Body of pancreas (tissue), 4 donors: ENCODE data around the gene CRYGN. TPM values are rescaled to one million over a fixed set of nuclear protein-coding genes. Genes with fewer than 3 reads are reported as not detected.

ENCODE experiments used
- ATAC-seq: fragments of 150-250 bp; one replicate; pipeline ENCODE4 v1.9.1; 2016
- DNase-seq, 4 donors: peaks; one replicate each; pipeline ENCODE4 v3.0.0-alpha.2; 2019
- H3K27ac ChIP-seq, 4 donors: fragments of 200-600 bp; sonication (generic); 1 replicate in 3 of 4; 2 replicates in 1 of 4; pipeline versions ENCODE4 v1.5.1 to v1.6.1; 2016 to 2019; ENCODE audit warnings: mild to moderate bottlenecking in 1 of 4, mixed read lengths in 1 of 4, moderate library complexity in 1 of 4
- H3K27me3 ChIP-seq, 2 donors: fragments of 200-600 bp; sonication (generic); one replicate each; pipeline ENCODE4 v1.6.0; 2016; ENCODE audit warnings: mild to moderate bottlenecking in 1 of 2
- H3K36me3 ChIP-seq, 2 donors: fragments of 200-600 bp; sonication (generic); replicated peaks in 1 of 2; 2 replicates each; pipeline ENCODE4 v1.5.1; 2016; ENCODE audit warnings: low read depth in 2 of 2; ENCODE audit not compliant: insufficient read depth in 1 of 2
- H3K4me1 ChIP-seq: fragments of 200-600 bp; sonication (generic); one replicate; pipeline ENCODE4 v1.6.0; 2016
- H3K4me3 ChIP-seq, 2 donors: fragments of 200-600 bp; sonication (generic); 1 replicate in 1 of 2; 2 replicates in 1 of 2; pipeline ENCODE4 v1.5.1; 2016 to 2019
- H3K9me3 ChIP-seq, 3 donors: fragments of 200-600 bp; sonication (generic); 1 replicate in 2 of 3; 2 replicates in 1 of 3; pipeline ENCODE4 v1.5.1; 2016
- CTCF ChIP-seq, 7 experiments: fragments of 450-650 bp in 4 of 7; fragments of 200-600 bp in 3 of 7; sonication (generic) in 3 of 7; IDR thresholded peaks; one replicate each; pipeline ENCODE4 v1.5.1; 2016 to 2019; ENCODE audit warnings: antibody characterized with exemption in 7 of 7
- POLR2A ChIP-seq, 3 donors: fragments of 450-650 bp; IDR thresholded peaks; one replicate each; pipeline ENCODE4 v1.6.1; 2016; ENCODE audit warnings: antibody characterized with exemption in 3 of 3, mild to moderate bottlenecking in 2 of 3
- WGBS, 2 donors: methylation state at CpG; one replicate each; pipeline ENCODE4 v1.1.5; 2017; 5-methylcytosine and 5-hydroxymethylcytosine counted together
- intact Hi-C: fragments of 100-400 bp; cut with DNase I; formaldehyde crosslinking; loops from one replicate; pipeline ENCODE4 v1.15.1; 2023
- total RNA-seq, 2 donors: library from RNA; depleted of rRNA; stranded (reverse); fragments of >200 nt; gene quantifications; one replicate each; pipeline ENCODE4 v1.1.0, GENCODE V29; 2016

The CRYGN gene
- total RNA-seq, 2 donors from 2014 or later: not detected

GRCh38 chr7:151416941-151417315, 23.0 kb downstream of the CRYGN start:
- Histone ChIP-seq H3K4me1 (no peaks in the 10 kb centered on the region), H3K9me3 (no peaks in the 10 kb centered on the region), H3K36me3 (no peaks in the 10 kb centered on the region), H3K27me3 (no peaks in the 10 kb centered on the region), H3K4me3 (no peak overlapping the region), H3K27ac (no peak overlapping the region)
- WGBS, 2 donors: 69% methylated on average over 11 of the region's 11 CpGs
- ATAC-seq (peak; percentile 30), DNase-seq (peak in 1 of 4 donors; percentile 48)
- intact Hi-C loops: no loop called here
- TF ChIP-seq POLR2A (IDR thresholded peaks at IDR 0.05) (no peak), CTCF (IDR thresholded peaks at IDR 0.05) (no peak)

- WGBS, 2 donors: 78 to 89% methylated on average over 9 to 10 of the region's 10 CpGs
- intact Hi-C loops: no loop called here
- DNase-seq (no peak), ATAC-seq (no peak)
- no peaks in the 10 kb centered on the region for H3K27me3 ChIP-seq
- no peak overlapping the region for H3K4me3 ChIP-seq
- TF ChIP-seq POLR2A (IDR thresholded peaks at IDR 0.05) (no peak), CTCF (IDR thresholded peaks at IDR 0.05) (no peak)
- H3K4me1 ChIP-seq: no peaks in the 10 kb centered on the region
- H3K9me3 ChIP-seq: no peaks in the 10 kb centered on the region
- H3K27ac ChIP-seq: no peak overlapping the region
- H3K36me3 ChIP-seq: no peaks in the 10 kb centered on the region
These were observed 23.6 kb downstream of the CRYGN start for GRCh38 chr7:151416112-151416940.

- ATAC-seq (peak; percentile 46), DNase-seq (peak in 2 of 4 donors; percentile 45 to 58)
- intact Hi-C loops: no loop called here
- H3K9me3 ChIP-seq: no peaks in the 10 kb centered on the region
- no peak for TF ChIP-seq POLR2A (IDR thresholded peaks at IDR 0.05)
- TF ChIP-seq CTCF (IDR thresholded peaks at IDR 0.05): no peak
- H3K36me3 ChIP-seq: no peaks in the 10 kb centered on the region
- H3K4me3 ChIP-seq: no peak overlapping the region
- no peaks in the 10 kb centered on the region for H3K27me3 ChIP-seq
- H3K4me1 ChIP-seq: peaks cover 2% of the 10 kb centered on the region
- WGBS, 2 donors: 52 to 58% methylated on average over 3 of the region's 3 CpGs
- H3K27ac ChIP-seq: no peak overlapping the region
These were observed 24.4 kb downstream of the CRYGN start for GRCh38 chr7:151415375-151416105.

- DNase-seq (no peak), ATAC-seq (no peak)
- Histone ChIP-seq H3K4me1 (peaks cover 17% of the 10 kb centered on the region), H3K9me3 (no peaks in the 10 kb centered on the region), H3K4me3 (no peak overlapping the region), H3K27ac (no peak overlapping the region), H3K36me3 (no peaks in the 10 kb centered on the region), H3K27me3 (peaks cover 0 to 12% of the 10 kb centered on the region in 2 donors)
- no peak for TF ChIP-seq CTCF (IDR thresholded peaks at IDR 0.05)
- WGBS, 2 donors: 84 to 92% methylated on average over 4 of the region's 4 CpGs
- intact Hi-C loops: no loop called here
These were observed 26.7 kb downstream of the CRYGN start for GRCh38 chr7:151413241-151413640.
